Osteoblast (primary cell): ENCODE data around the gene LRRTM2. TPM values are rescaled to one million over a fixed set of nuclear protein-coding genes. Genes with fewer than 3 reads are reported as not detected.

Source experiments
- DNase-seq: peaks from one replicate; pipeline ENCODE4 v3.0.0; 2011; ENCODE audit warnings: low spot score, mixed read lengths; ENCODE audit not compliant: insufficient read length; ENCODE audit errors: missing footprints
- H2AFZ ChIP-seq: 2 replicates; pipeline ENCODE4 v1.6.0; 2011; ENCODE audit warnings: mild to moderate bottlenecking, low read length
- H3K27ac ChIP-seq: 2 replicates; pipeline ENCODE4 v1.5.1; 2011; ENCODE audit warnings: mild to moderate bottlenecking, low read depth, low read length, moderate library complexity
- H3K27me3 ChIP-seq: 2 replicates; pipeline ENCODE4 v1.6.0; 2012; ENCODE audit warnings: mild to moderate bottlenecking, control low read depth, inconsistent platforms, low read length, moderate library complexity; ENCODE audit not compliant: insufficient read depth
- H3K36me3 ChIP-seq: 2 replicates; pipeline ENCODE4 v1.5.1; 2011; ENCODE audit warnings: mild to moderate bottlenecking, low read length, control low read depth, moderate library complexity; ENCODE audit not compliant: insufficient read depth
- H3K4me1 ChIP-seq: 2 replicates; pipeline ENCODE4 v1.5.1; 2011; ENCODE audit warnings: mild to moderate bottlenecking, low read length, control low read depth, moderate library complexity; ENCODE audit not compliant: insufficient read depth
- H3K4me2 ChIP-seq: 2 replicates; pipeline ENCODE4 v1.6.0; 2011; ENCODE audit warnings: mild to moderate bottlenecking, low read length; ENCODE audit not compliant: insufficient read depth
- H3K4me3 ChIP-seq: fragments of 200-600 bp; sonication (generic); 3 replicates; pipeline ENCODE4 v1.5.1; 2012; ENCODE audit warnings: mild to moderate bottlenecking, low read length, inconsistent platforms; ENCODE audit not compliant: insufficient read depth
- H3K79me2 ChIP-seq: 2 replicates; pipeline ENCODE4 v1.6.0; 2012; ENCODE audit warnings: mild to moderate bottlenecking, low read length, control low read depth, inconsistent platforms; ENCODE audit not compliant: insufficient read depth
- H3K9me3 ChIP-seq: 2 replicates; pipeline ENCODE4 v1.5.1; 2011; ENCODE audit warnings: low read depth, low read length, control low read depth
- H4K20me1 ChIP-seq: 2 replicates; pipeline ENCODE4 v1.6.0; 2012; ENCODE audit warnings: mild to moderate bottlenecking, low read length, control low read depth; ENCODE audit not compliant: insufficient read depth
- total RNA-seq: library from RNA; depleted of rRNA; stranded (reverse); fragments of >200 nt; gene quantifications from 2 replicates; pipeline ENCODE4 v1.2.3, GENCODE V29; 2012
- TF ChIP-seq, protein P1 (sequence below): IDR thresholded peaks from 2 replicates; pipeline ENCODE4 v1.5.1; 2011; ENCODE audit warnings: mild to moderate bottlenecking, low read depth, low read length, moderate library complexity; ENCODE audit errors: extremely low read depth

The LRRTM2 gene
- total RNA-seq, 1 donor = under 0.01 TPM

- Histone ChIP-seq H3K9me3 (no peaks in the 10 kb centered on the region), H3K79me2 (peaks cover 95% of the 10 kb centered on the region), H3K4me2 (no peak overlapping the region), H3K27ac (no peak overlapping the region), H3K4me3 (no peak overlapping the region), H3K4me1 (peaks cover 22% of the 10 kb centered on the region), H3K27me3 (no peaks in the 10 kb centered on the region), H2AFZ (no peak overlapping the region), H4K20me1 (peaks cover 12% of the 10 kb centered on the region), H3K36me3 (no peaks in the 10 kb centered on the region)
- TF ChIP-seq, protein P1, sequence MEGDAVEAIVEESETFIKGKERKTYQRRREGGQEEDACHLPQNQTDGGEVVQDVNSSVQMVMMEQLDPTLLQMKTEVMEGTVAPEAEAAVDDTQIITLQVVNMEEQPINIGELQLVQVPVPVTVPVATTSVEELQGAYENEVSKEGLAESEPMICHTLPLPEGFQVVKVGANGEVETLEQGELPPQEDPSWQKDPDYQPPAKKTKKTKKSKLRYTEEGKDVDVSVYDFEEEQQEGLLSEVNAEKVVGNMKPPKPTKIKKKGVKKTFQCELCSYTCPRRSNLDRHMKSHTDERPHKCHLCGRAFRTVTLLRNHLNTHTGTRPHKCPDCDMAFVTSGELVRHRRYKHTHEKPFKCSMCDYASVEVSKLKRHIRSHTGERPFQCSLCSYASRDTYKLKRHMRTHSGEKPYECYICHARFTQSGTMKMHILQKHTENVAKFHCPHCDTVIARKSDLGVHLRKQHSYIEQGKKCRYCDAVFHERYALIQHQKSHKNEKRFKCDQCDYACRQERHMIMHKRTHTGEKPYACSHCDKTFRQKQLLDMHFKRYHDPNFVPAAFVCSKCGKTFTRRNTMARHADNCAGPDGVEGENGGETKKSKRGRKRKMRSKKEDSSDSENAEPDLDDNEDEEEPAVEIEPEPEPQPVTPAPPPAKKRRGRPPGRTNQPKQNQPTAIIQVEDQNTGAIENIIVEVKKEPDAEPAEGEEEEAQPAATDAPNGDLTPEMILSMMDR = no peak
- DNase-seq = no peak
These were observed 24.2 kb downstream of the LRRTM2 start for GRCh38 chr5:138850865-138851435.

GRCh38 chr5:138849882-138850281 lies 25.3 kb downstream of the LRRTM2 start:
- DNase-seq = no peak
- Histone ChIP-seq H3K27ac (no peak overlapping the region), H3K4me2 (no peak overlapping the region), H3K36me3 (no peaks in the 10 kb centered on the region), H3K4me1 (peaks cover 32% of the 10 kb centered on the region), H3K4me3 (no peak overlapping the region), H2AFZ (no peak overlapping the region), H3K27me3 (no peaks in the 10 kb centered on the region), H3K79me2 (peaks cover 89% of the 10 kb centered on the region), H4K20me1 (peaks cover 12% of the 10 kb centered on the region), H3K9me3 (no peaks in the 10 kb centered on the region)
- TF ChIP-seq, protein P1 = no peak

DNA sequence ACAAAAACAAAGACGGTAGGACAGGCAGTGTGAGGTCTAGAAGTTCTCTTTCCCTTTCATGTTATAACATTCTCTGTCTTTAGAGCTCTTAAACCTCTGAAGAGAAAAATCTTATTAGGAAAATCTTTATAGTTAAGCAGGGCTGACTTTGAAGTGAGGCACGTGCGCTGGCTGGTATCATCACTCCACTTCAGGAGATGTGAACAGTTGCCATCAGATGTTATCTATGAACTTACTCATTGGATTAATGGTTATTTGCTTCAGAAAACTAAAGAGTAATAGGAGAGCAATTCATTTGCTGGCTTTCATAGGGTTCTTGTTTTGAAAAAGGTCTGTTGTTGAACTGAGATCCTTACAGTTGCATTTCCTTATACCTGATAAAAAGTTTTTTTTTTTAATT lies 25.7 kb downstream of the LRRTM2 start:
- Histone ChIP-seq H4K20me1 (peaks cover 12% of the 10 kb centered on the region), H3K36me3 (no peaks in the 10 kb centered on the region), H3K79me2 (peaks cover 84% of the 10 kb centered on the region), H3K9me3 (no peaks in the 10 kb centered on the region), H3K4me3 (no peak overlapping the region), H3K27ac (no peak overlapping the region), H3K4me1 (peaks cover 36% of the 10 kb centered on the region), H3K4me2 (no peak overlapping the region), H3K27me3 (no peaks in the 10 kb centered on the region), H2AFZ (no peak overlapping the region)
- TF ChIP-seq, protein P1 = no peak
- no peak for DNase-seq

GRCh38 chr5:138844812-138845513 lies 30.2 kb downstream of the LRRTM2 start:
- H3K79me2 ChIP-seq = peaks cover 76% of the 10 kb centered on the region
- H3K9me3 ChIP-seq = no peaks in the 10 kb centered on the region
- peaks cover 4% of the 10 kb centered on the region for H3K36me3 ChIP-seq
- H2AFZ ChIP-seq = no peak overlapping the region
- H3K27ac ChIP-seq = peak overlapping the region; percentile 65
- no peak overlapping the region for H3K4me3 ChIP-seq
- peaks cover 46% of the 10 kb centered on the region for H3K4me1 ChIP-seq
- no peaks in the 10 kb centered on the region for H3K27me3 ChIP-seq
- TF ChIP-seq, protein P1 = no peak
- DNase-seq = peak; percentile 78
- H3K4me2 ChIP-seq = peak overlapping the region; percentile 74
- H4K20me1 ChIP-seq = peaks cover under 1% of the 10 kb centered on the region
